K562 (cell line): ENCODE measurements around the gene TADA1.

Experiments used
- CREB1 ChIP-seq, 2 experiments: sonication (generic) in 1 of 2; formaldehyde crosslinking in 1 of 2; IDR thresholded peaks; 2 replicates each; pipeline versions ENCODE4 v1.6.1 to v1.8.0; 2012 to 2022; ENCODE audit warnings: inconsistent platforms in 1 of 2, mild to moderate bottlenecking in 1 of 2, missing genetic modification reagents in 1 of 2, moderate library complexity in 1 of 2
- ELF1 ChIP-seq: fragments of 200-800 bp; sonication (Bioruptor generic); IDR thresholded peaks from 2 replicates; pipeline ENCODE4 v1.6.1; 2016; ENCODE audit warnings: missing genetic modification characterization, missing compliant biosample characterization
- ETV6 ChIP-seq, 3 experiments: fragments of 150-350 bp in 1 of 3; sonication (generic) in 1 of 3; formaldehyde crosslinking in 1 of 3; IDR thresholded peaks; 2 replicates each; pipeline versions ENCODE4 v1.6.1 to v1.8.0; 2014 to 2022; ENCODE audit warnings: borderline replicate concordance in 2 of 3, low read depth in 2 of 3, antibody characterized with exemption in 1 of 3, low read length in 1 of 3, mild to moderate bottlenecking in 1 of 3, missing genetic modification reagents in 1 of 3
- GABPA ChIP-seq: fragments of 200-800 bp; sonication (Bioruptor generic); conservative IDR thresholded peaks from 2 replicates; pipeline ENCODE4 v1.6.1; 2016; ENCODE audit warnings: low read depth, missing genetic modification characterization, missing compliant biosample characterization
- L3MBTL2 ChIP-seq: fragments of 450-650 bp; IDR thresholded peaks from 2 replicates; pipeline ENCODE4 v1.6.1; 2016; ENCODE audit warnings: mild to moderate bottlenecking, moderate library complexity
- MEIS2 ChIP-seq: fragments of 450-650 bp; IDR thresholded peaks from 2 replicates; pipeline ENCODE4 v1.6.1; 2014; ENCODE audit warnings: mild to moderate bottlenecking; ENCODE audit not compliant: partially characterized antibody
- MXI1 ChIP-seq: IDR thresholded peaks from 2 replicates; pipeline ENCODE4 v1.6.1; 2011; ENCODE audit warnings: low read depth, mild to moderate bottlenecking, improper control_type of control experiment, low read length
- POLR2A ChIP-seq: fragments of 450-650 bp; conservative IDR thresholded peaks from 2 replicates; pipeline ENCODE4 v1.6.1; 2016
- ZFX ChIP-seq: sonication (generic); formaldehyde crosslinking; IDR thresholded peaks from 2 replicates; pipeline ENCODE4 v1.8.0; 2022; ENCODE audit warnings: mild to moderate bottlenecking, missing genetic modification reagents, moderate library complexity
- TF ChIP-seq, protein P1 (sequence below): fragments of 250-450 bp; sonication (Bioruptor Pico); IDR thresholded peaks from 2 replicates; pipeline ENCODE4 v1.5.0; 2020; ENCODE audit warnings: mild to moderate bottlenecking, borderline replicate concordance
- TF ChIP-seq, protein P2 (sequence below): sonication (generic); formaldehyde crosslinking; IDR thresholded peaks from 2 replicates; pipeline ENCODE4 v1.8.0; 2022; ENCODE audit warnings: mild to moderate bottlenecking, missing genetic modification reagents
- TF ChIP-seq, protein P3 (sequence below), 3 experiments: IDR thresholded peaks in 2 of 3; conservative IDR thresholded peaks in 1 of 3; 2 replicates each; pipeline ENCODE4 v1.5.1; 2011 to 2012; ENCODE audit warnings: low read length in 3 of 3, mild to moderate bottlenecking in 3 of 3, control low read depth in 2 of 3, improper control_type of control experiment in 1 of 3, inconsistent platforms in 1 of 3, low read depth in 1 of 3, mixed read lengths in 1 of 3, moderate library complexity in 1 of 3; ENCODE audit not compliant: insufficient read depth in 2 of 3

DNA sequence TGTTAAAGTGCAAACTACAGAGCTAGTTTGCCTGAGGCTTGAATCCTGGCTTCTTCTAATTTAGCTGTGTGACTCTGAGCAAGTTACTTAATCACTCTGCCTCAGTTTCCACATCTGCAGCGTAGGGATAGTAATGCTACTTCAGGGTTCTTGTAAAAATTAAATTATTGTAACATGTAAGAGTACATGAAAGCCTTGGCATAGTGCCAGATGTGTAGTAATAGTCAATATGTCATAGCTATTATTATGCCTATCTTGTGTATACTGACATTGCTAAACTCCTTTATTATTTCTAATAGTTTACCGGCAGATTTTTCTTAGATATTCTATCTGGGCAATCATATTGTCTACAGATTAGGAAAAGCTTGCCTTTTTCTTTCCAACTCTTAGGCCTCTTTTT is 6.8 kb upstream of the TADA1 start:
- TF ChIP-seq L3MBTL2, result no peak
- TF ChIP-seq CREB1 (IDR thresholded peaks at IDR 0.05), result no peak
- no peak for TF ChIP-seq CREB1 (CRISPR knock-in tag; IDR thresholded peaks at IDR 0.05)
- TF ChIP-seq, protein P1, sequence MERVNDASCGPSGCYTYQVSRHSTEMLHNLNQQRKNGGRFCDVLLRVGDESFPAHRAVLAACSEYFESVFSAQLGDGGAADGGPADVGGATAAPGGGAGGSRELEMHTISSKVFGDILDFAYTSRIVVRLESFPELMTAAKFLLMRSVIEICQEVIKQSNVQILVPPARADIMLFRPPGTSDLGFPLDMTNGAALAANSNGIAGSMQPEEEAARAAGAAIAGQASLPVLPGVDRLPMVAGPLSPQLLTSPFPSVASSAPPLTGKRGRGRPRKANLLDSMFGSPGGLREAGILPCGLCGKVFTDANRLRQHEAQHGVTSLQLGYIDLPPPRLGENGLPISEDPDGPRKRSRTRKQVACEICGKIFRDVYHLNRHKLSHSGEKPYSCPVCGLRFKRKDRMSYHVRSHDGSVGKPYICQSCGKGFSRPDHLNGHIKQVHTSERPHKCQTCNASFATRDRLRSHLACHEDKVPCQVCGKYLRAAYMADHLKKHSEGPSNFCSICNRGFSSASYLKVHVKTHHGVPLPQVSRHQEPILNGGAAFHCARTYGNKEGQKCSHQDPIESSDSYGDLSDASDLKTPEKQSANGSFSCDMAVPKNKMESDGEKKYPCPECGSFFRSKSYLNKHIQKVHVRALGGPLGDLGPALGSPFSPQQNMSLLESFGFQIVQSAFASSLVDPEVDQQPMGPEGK (CRISPR knock-in tag), result no peak
- TF ChIP-seq ETV6 (IDR thresholded peaks at IDR 0.05; ENCODE audit: borderline replicate concordance in 1 of 2, low read depth in 2 of 2, low read length in 1 of 2), result no peak
- TF ChIP-seq ETV6 (CRISPR knock-in tag; IDR thresholded peaks at IDR 0.05; ENCODE audit: borderline replicate concordance), result no peak
- TF ChIP-seq MEIS2, result no peak
- TF ChIP-seq MXI1, result no peak
- TF ChIP-seq GABPA, result no peak
- TF ChIP-seq, protein P2, sequence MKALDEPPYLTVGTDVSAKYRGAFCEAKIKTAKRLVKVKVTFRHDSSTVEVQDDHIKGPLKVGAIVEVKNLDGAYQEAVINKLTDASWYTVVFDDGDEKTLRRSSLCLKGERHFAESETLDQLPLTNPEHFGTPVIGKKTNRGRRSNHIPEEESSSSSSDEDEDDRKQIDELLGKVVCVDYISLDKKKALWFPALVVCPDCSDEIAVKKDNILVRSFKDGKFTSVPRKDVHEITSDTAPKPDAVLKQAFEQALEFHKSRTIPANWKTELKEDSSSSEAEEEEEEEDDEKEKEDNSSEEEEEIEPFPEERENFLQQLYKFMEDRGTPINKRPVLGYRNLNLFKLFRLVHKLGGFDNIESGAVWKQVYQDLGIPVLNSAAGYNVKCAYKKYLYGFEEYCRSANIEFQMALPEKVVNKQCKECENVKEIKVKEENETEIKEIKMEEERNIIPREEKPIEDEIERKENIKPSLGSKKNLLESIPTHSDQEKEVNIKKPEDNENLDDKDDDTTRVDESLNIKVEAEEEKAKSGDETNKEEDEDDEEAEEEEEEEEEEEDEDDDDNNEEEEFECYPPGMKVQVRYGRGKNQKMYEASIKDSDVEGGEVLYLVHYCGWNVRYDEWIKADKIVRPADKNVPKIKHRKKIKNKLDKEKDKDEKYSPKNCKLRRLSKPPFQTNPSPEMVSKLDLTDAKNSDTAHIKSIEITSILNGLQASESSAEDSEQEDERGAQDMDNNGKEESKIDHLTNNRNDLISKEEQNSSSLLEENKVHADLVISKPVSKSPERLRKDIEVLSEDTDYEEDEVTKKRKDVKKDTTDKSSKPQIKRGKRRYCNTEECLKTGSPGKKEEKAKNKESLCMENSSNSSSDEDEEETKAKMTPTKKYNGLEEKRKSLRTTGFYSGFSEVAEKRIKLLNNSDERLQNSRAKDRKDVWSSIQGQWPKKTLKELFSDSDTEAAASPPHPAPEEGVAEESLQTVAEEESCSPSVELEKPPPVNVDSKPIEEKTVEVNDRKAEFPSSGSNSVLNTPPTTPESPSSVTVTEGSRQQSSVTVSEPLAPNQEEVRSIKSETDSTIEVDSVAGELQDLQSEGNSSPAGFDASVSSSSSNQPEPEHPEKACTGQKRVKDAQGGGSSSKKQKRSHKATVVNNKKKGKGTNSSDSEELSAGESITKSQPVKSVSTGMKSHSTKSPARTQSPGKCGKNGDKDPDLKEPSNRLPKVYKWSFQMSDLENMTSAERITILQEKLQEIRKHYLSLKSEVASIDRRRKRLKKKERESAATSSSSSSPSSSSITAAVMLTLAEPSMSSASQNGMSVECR (CRISPR knock-in tag), result no peak
- TF ChIP-seq ELF1 (tag), result no peak
- TF ChIP-seq ZFX (CRISPR knock-in tag), result no peak
- TF ChIP-seq POLR2A, result no peak
- TF ChIP-seq, protein P3, sequence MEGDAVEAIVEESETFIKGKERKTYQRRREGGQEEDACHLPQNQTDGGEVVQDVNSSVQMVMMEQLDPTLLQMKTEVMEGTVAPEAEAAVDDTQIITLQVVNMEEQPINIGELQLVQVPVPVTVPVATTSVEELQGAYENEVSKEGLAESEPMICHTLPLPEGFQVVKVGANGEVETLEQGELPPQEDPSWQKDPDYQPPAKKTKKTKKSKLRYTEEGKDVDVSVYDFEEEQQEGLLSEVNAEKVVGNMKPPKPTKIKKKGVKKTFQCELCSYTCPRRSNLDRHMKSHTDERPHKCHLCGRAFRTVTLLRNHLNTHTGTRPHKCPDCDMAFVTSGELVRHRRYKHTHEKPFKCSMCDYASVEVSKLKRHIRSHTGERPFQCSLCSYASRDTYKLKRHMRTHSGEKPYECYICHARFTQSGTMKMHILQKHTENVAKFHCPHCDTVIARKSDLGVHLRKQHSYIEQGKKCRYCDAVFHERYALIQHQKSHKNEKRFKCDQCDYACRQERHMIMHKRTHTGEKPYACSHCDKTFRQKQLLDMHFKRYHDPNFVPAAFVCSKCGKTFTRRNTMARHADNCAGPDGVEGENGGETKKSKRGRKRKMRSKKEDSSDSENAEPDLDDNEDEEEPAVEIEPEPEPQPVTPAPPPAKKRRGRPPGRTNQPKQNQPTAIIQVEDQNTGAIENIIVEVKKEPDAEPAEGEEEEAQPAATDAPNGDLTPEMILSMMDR (IDR thresholded peaks at IDR 0.05 in 2 of 3, conservative IDR thresholded peaks at IDR 0.05 in 1 of 3; ENCODE audit: insufficient read depth in 2 of 3, low read depth in 1 of 3, low read length in 3 of 3), result no peak
